ENCODE data around the gene RSPH4A. TPM values are rescaled to one million over a fixed set of nuclear protein-coding genes. Genes with fewer than 3 reads are reported as not detected.

Gene RSPH4A
- total RNA-seq, 4 donors from 2014 or later: 0.19 to 0.40 TPM; not detected in 2

GRCh38 chr6:116648156-116648555 lies 31.9 kb downstream of the RSPH4A start:
- no peaks in the 10 kb centered on the region for H3K4me1 ChIP-seq
- no peak for ATAC-seq
- H3K36me3 ChIP-seq: peaks cover 0 to 36% of the 10 kb centered on the region in 2 donors
- 26 to 29% methylated on average over 5 of the region's 5 CpGs for WGBS, 2 donors (ENCODE audit: low coverage in 1 of 2)
- H3K4me3 ChIP-seq: no peak overlapping the region
- H3K9me3 ChIP-seq: no peaks in the 10 kb centered on the region
- TF ChIP-seq POLR2AphosphoS5 (IDR thresholded peaks at IDR 0.05) (no peak), CTCF (IDR thresholded peaks at IDR 0.05) (no peak), POLR2A (IDR thresholded peaks at IDR 0.05) (no peak), EP300 (IDR thresholded peaks at IDR 0.05) (no peak)
- H3K27me3 ChIP-seq: no peaks in the 10 kb centered on the region
- no peak overlapping the region for H3K27ac ChIP-seq

- no peaks in the 10 kb centered on the region for H3K4me1 ChIP-seq
- WGBS, 2 donors (ENCODE audit: low coverage in 1 of 2): 83 to 92% methylated on average over 3 of the region's 3 CpGs
- H3K4me3 ChIP-seq: no peak overlapping the region
- H3K9me3 ChIP-seq: no peaks in the 10 kb centered on the region
- TF ChIP-seq POLR2A (IDR thresholded peaks at IDR 0.05) (no peak), CTCF (IDR thresholded peaks at IDR 0.05) (no peak), EP300 (IDR thresholded peaks at IDR 0.05) (no peak), POLR2AphosphoS5 (IDR thresholded peaks at IDR 0.05) (no peak)
- no peak for ATAC-seq
- no peak overlapping the region for H3K27ac ChIP-seq
- no peaks in the 10 kb centered on the region for H3K27me3 ChIP-seq
- H3K36me3 ChIP-seq: peaks cover 0 to 36% of the 10 kb centered on the region in 2 donors
These were observed 32.9 kb downstream of the RSPH4A start for GRCh38 chr6:116649129-116649528.

GRCh38 chr6:116651916-116652315 lies 35.6 kb downstream of the RSPH4A start:
- no peaks in the 10 kb centered on the region for H3K27me3 ChIP-seq
- no peak for TF ChIP-seq EP300 (IDR thresholded peaks at IDR 0.05)
- no peak for TF ChIP-seq POLR2A (IDR thresholded peaks at IDR 0.05)
- no peak for TF ChIP-seq POLR2AphosphoS5 (IDR thresholded peaks at IDR 0.05)
- TF ChIP-seq CTCF (IDR thresholded peaks at IDR 0.05): no peak
- H3K9me3 ChIP-seq: no peaks in the 10 kb centered on the region
- no peaks in the 10 kb centered on the region for H3K4me1 ChIP-seq
- peaks cover 0 to 43% of the 10 kb centered on the region in 2 donors for H3K36me3 ChIP-seq
- ATAC-seq: no peak
- H3K27ac ChIP-seq: no peak overlapping the region
- no peak overlapping the region for H3K4me3 ChIP-seq
- WGBS, 2 donors (ENCODE audit: low coverage in 1 of 2): 85 to 86% methylated on average over 4 of the region's 4 CpGs

- no peak overlapping the region for H3K4me3 ChIP-seq
- H3K27ac ChIP-seq: no peak overlapping the region
- TF ChIP-seq POLR2A (IDR thresholded peaks at IDR 0.05) (no peak), CTCF (IDR thresholded peaks at IDR 0.05) (no peak), EP300 (IDR thresholded peaks at IDR 0.05) (no peak), POLR2AphosphoS5 (IDR thresholded peaks at IDR 0.05) (no peak)
- no peak for ATAC-seq
- no peaks in the 10 kb centered on the region for H3K9me3 ChIP-seq
- peaks cover 0 to 25% (median 3%) of the 10 kb centered on the region in 3 donors for H3K4me1 ChIP-seq
- H3K27me3 ChIP-seq: no peaks in the 10 kb centered on the region
- peaks cover 0 to 27% of the 10 kb centered on the region in 2 donors for H3K36me3 ChIP-seq
These were observed 45.3 kb downstream of the RSPH4A start for GRCh38 chr6:116661594-116661993.

GRCh38 chr6:116662202-116662601 lies 45.9 kb downstream of the RSPH4A start:
- WGBS, 2 donors (ENCODE audit: low coverage in 1 of 2): 100% methylated on average over 1 of the region's 1 CpG
- no peaks in the 10 kb centered on the region for H3K27me3 ChIP-seq
- peaks cover 0 to 31% (median 4%) of the 10 kb centered on the region in 3 donors for H3K4me1 ChIP-seq
- TF ChIP-seq POLR2AphosphoS5 (IDR thresholded peaks at IDR 0.05) (no peak), CTCF (IDR thresholded peaks at IDR 0.05) (no peak), POLR2A (IDR thresholded peaks at IDR 0.05) (no peak), EP300 (IDR thresholded peaks at IDR 0.05) (no peak)
- peaks cover 0 to 22% of the 10 kb centered on the region in 2 donors for H3K36me3 ChIP-seq
- no peak for ATAC-seq
- no peak overlapping the region for H3K4me3 ChIP-seq
- no peaks in the 10 kb centered on the region for H3K9me3 ChIP-seq
- no peak overlapping the region for H3K27ac ChIP-seq

All from gastroesophageal sphincter (tissue), 4 donors.